ENCODE data around the gene C1QTNF9. TPM values are rescaled to one million over a fixed set of nuclear protein-coding genes. Genes with fewer than 3 reads are reported as not detected.

The C1QTNF9 gene
- total RNA-seq, 4 donors from 2014 or later: 0.53 TPM; not detected in 3

Other genes with a start within 250 kb of the C1QTNF9 start
- 10 to 100 TPM; 30.6 to 78.3 (median 46.2) TPM for gene SPATA13, start 148.9 kb upstream of the C1QTNF9 start, total RNA-seq
- gene PARP4, start 203.2 kb downstream of the C1QTNF9 start, total RNA-seq: 10 to 100 TPM; 17.0 to 31.6 (median 27.8) TPM

Measured in lower leg skin (tissue), 4 donors.